GM21737 (cell line): ENCODE data around the gene TFPI.
"Not testable (repeated sequence)": the region's sequence is repeated elsewhere in the genome, so short reads cannot be mapped to it uniquely, and the experiment has no call there.

Experiments
- ATAC-seq: cut with Tn5 transposase; IDR thresholded peaks from one replicate; pipeline ENCODE4 v1.9.1; 2021; ENCODE audit warnings: mild to moderate bottlenecking, moderate library complexity; ENCODE audit not compliant: unreplicated experiment

TFPI gene

DNA sequence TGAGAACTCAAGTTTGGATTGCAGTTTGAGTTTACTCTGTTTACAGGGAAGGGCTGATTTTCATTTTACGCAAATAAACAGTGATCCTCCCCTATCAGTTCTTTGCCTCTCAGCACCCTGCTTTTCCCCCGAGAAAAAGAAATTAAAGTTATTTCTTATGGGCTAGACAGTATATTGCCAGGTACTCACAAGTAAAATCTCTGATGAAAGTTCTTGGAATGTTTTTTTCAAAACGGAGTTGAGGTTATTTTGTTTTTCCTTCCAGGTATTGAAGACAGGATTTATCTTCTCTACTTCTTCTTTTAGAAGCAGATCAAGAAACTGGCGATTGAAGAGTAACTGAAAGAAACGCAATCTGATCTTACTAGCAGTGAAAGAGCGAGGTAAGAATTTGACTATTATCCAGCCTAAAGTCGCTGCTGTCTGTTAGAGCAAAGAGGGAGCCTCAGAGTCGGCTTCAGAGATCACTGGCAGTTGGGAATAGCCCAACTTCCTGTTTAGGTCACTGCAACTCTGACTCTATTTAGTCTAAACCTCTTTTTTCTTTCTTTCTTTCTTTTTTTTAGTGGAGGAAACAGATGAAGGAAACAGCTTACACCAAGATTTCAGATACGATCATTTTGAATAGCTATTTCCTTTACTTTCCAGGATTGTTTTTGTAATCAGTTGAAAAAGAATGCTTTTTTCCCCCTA is at the start of gene TFPI:
Gene TFPI (minus strand): TSS at position 425 of the 693 bp plus-strand sequence. CDS start 50,667 bp downstream, outside the sequence.
- no peak for ATAC-seq

DNA sequence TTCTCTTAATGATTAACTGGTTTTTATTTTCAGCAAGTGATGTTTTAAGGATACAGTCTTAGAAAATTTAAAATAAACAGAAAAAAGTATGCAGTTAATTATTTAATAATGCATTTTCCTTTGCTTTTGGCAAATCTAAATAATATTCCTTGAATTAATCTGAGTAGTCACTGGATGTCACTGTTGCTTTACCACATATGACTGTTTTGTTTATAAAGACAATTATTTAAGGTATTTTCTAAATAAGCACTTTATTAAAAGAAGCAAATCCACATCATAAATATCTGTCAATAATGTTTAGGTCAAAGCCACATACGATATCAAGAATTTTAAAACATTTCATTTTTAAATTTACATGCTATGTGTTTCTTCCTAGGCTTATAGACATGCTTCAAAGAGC is 40.6 kb upstream of the TFPI start:
- ATAC-seq = no peak

- ATAC-seq = no peak
Observed at GRCh38 chr2:187593697-187594096, 39.5 kb upstream of the TFPI start.

DNA sequence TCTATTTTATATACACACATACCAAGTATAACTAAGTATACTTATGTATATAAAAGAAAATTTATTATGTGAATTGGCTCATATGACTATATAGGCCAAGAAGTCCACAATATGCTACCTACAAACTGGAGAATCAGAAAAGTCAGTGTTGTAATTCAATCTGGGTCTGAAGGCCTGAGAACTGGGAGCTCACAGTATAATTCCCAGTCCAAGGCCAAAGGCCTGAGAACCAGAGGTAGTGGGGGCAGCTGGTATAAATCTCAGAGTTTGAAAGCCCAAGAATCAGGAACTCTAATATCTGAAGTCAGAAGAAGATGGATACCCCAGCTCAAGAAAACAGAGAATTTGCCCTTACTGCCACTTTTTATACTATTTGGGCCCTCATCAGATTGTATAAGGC is 38.9 kb upstream of the TFPI start:
- ATAC-seq = no peak

DNA sequence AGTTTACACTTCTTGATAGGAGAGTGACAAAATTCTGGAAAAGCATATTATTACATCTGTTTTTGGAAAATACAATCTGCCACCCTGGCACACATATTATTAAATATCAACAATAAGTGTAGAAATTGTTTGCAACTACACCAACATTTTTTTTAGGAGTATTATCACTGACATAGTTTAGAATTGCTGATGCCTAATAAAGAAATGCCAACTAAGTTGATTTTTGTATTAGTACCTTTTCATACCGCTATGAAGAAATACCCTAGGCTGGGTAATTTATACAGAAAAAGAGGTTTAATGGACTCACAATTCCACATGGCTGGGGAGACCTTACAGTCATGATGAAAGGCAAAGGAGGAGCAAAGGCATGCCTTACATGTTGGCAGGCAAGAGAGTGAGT is 35.9 kb upstream of the TFPI start:
- ATAC-seq = no peak

- ATAC-seq = peak; percentile 71
Observed at GRCh38 chr2:187586011-187586641, 31.9 kb upstream of the TFPI start.

- ATAC-seq = no peak
Observed at GRCh38 chr2:187581125-187581896, 27.1 kb upstream of the TFPI start.

GRCh38 chr2:187580462-187581124 is 26.4 kb upstream of the TFPI start:
- no peak for ATAC-seq

DNA sequence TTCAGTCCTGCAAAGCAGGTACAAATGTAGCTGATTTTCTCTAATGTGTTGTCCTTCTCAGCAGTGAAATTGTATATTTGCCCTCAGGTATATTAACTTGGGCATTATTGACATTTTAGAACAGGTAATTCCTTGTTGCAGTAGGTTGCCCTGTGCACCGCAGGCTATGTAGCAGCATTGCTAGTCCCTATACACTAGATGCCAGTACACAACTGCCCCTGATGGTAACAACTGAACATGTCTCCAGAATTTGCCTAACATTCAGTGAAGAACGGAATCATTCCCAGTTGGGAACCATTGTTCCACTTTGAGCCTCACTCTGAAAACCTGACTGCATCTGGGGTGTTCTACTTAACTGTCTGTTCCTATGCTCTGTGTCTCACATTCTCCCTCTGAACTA is 23.1 kb upstream of the TFPI start:
- ATAC-seq = no peak

DNA sequence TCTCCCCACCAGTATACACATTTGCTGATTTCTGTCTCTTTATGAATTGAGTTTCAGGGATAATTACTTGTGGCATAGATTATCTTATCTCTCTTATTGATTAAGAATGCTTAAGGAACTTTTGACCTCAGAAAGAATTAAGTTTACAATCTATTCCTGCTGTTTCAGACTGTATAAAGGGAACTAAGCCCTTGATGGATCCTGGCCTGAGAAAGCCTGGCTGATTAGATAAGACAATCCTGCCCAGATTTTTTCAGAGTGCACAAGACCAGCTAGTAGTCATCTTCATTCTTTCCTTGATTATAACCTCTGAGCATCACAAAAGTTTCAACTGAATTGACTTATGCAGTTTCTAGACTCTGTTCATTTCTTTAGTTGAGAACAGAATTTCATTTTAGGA is 22.7 kb upstream of the TFPI start:
- no peak for ATAC-seq

DNA sequence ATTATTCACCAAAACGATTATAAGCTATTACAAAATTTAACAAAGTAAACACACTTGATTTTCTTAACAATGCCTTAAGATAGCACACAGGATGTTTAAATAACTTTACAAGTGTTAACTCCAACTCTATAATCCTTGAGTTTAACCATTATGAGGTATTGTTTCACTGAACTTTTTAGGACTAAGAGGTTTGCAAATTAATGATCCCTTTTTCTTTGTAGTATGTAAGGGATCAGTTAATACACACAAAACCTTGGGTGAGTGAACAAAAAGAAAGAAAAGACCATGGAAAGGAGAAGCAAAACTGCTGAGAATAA is 21.5 kb upstream of the TFPI start:
- ATAC-seq = no peak

- ATAC-seq = no peak
Observed at GRCh38 chr2:187574969-187575750, 20.9 kb upstream of the TFPI start.

GRCh38 chr2:187573722-187574121 is 19.5 kb upstream of the TFPI start:
- ATAC-seq = no peak

GRCh38 chr2:187571996-187572395 is 17.8 kb upstream of the TFPI start:
- not testable (repeated sequence) for ATAC-seq

DNA sequence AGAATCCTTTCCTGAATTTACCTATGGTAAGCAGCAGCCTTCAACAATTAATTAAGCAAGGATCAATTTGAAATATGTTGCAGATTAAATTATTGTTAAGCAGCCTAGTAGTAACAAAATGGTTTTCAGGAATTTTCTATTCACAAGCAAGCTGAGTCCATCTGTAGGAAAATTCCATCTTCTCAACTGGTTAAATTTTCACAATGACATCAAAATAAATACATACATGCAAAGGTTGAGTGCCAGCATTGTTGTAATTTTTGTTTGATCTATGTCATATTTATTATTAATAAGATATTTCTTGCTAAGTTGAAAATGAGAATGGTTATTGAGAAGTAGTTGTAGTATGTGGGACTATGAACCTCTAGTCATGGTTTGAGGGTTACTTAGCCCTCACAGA is 15.3 kb upstream of the TFPI start:
- ATAC-seq = no peak

- no peak for ATAC-seq
Observed at GRCh38 chr2:187569042-187569441, 14.8 kb upstream of the TFPI start.

GRCh38 chr2:187567126-187567525 is 12.9 kb upstream of the TFPI start:
- no peak for ATAC-seq

DNA sequence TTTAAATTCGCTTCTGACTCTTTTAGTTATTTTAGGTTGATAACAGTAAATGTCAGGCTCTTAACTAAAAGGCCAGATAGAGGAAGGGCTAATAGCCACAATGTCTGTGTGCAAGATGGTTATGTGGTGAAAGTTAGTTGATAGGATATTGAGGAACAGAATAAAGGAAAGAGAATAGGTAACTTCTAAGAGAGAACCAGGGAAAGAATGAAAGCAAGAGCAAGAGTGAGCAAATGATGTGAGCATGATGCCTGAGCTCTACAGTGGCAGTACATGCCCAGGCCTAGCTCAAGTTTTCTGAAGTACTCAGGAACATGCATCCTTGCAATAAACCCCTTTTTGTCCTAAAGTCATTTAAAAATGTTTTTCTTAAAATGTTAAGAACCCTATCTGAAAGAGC is 12.5 kb upstream of the TFPI start:
- ATAC-seq = no peak

GRCh38 chr2:187566266-187566665 is 12.0 kb upstream of the TFPI start:
- ATAC-seq = no peak

- ATAC-seq = not testable (repeated sequence)
Observed at GRCh38 chr2:187565618-187566017, 11.4 kb upstream of the TFPI start.

DNA sequence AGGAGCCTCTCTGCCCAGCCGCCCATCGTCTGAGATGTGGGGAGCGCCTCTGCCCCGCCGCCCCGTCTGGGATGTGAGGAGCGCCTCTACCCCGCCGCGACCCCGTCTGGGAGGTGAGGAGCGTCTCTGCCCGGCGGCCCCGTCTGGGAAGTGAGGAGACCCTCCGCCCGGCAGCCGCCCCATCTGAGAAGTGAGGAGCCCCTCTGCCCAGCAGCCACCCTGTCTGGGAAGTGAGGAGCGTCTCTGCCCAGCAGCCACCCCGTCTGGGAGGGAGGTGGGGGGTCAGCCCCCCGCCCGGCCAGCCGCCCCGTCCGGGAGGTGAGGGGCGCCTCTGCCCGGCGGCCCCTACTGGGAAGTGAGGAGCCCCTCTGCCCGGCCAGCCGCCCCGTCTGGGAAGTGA is 2.3 kb upstream of the TFPI start:
- not testable (repeated sequence) for ATAC-seq
